GM06990 (cell line): Measurements from ENCODE around the gene ARHGEF39.

Source experiments
- DNase-seq: peaks from one replicate; pipeline ENCODE4 v3.0.0-alpha.2; 2011; ENCODE audit not compliant: insufficient read length; ENCODE audit errors: extremely low read depth
- H3K27me3 ChIP-seq: replicated peaks from 2 replicates; pipeline ENCODE4 v1.6.0; 2011; ENCODE audit warnings: low read length; ENCODE audit not compliant: control insufficient read depth, insufficient read depth
- H3K36me3 ChIP-seq: 2 replicates; pipeline ENCODE4 v1.5.1; 2011; ENCODE audit warnings: low read length; ENCODE audit not compliant: control insufficient read depth, insufficient read depth
- H3K4me3 ChIP-seq: replicated peaks from 2 replicates; pipeline ENCODE4 v1.5.1; 2011; ENCODE audit warnings: low read depth, mild to moderate bottlenecking, control low read depth, low read length
- TF ChIP-seq, protein P1 (sequence below): IDR thresholded peaks from 2 replicates; pipeline ENCODE4 v1.5.1; 2011; ENCODE audit warnings: low read length, control low read depth, mild to moderate bottlenecking, inconsistent platforms; ENCODE audit not compliant: insufficient read depth, poor library complexity, severe bottlenecking

ARHGEF39 gene

DNA sequence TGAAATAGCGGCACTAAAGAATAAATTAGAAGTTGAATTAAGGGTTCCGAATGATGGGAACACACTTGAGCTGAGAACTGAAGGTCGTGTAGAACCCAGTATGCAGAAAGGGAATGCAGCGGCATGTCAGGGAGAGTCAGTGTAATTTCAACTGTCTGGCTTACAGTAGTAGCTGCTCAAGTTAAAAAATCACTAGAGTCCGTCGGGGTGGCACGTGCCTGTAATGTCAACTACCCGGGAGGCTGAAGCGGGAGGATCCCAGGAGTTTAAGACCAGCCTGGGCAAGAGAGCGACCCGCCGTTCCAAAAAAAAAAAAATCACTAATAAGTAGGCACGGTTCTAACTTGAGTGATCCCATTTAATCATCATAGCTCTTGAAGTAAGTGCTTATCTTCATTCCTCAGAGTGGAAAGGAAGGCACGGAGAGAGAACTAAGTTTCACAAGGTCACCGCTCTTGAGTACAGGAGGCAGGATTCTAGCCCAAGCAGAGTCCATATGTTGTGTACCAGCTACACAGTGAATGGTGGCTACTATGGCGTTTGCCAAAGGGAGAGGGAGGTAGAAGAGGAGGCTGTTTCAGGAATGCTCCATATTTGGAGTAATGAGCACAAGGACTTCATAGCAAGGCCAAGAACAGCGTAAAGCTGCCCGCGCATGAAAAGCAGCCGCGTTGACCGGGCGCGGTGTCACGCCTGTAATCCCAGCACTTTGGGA lies 8.0 kb downstream of the ARHGEF39 start:
- H3K36me3 ChIP-seq: peaks cover 10% of the 10 kb centered on the region
- no peaks in the 10 kb centered on the region for H3K27me3 ChIP-seq
- H3K4me3 ChIP-seq: no peak overlapping the region
- no peak for DNase-seq
- TF ChIP-seq, protein P1, sequence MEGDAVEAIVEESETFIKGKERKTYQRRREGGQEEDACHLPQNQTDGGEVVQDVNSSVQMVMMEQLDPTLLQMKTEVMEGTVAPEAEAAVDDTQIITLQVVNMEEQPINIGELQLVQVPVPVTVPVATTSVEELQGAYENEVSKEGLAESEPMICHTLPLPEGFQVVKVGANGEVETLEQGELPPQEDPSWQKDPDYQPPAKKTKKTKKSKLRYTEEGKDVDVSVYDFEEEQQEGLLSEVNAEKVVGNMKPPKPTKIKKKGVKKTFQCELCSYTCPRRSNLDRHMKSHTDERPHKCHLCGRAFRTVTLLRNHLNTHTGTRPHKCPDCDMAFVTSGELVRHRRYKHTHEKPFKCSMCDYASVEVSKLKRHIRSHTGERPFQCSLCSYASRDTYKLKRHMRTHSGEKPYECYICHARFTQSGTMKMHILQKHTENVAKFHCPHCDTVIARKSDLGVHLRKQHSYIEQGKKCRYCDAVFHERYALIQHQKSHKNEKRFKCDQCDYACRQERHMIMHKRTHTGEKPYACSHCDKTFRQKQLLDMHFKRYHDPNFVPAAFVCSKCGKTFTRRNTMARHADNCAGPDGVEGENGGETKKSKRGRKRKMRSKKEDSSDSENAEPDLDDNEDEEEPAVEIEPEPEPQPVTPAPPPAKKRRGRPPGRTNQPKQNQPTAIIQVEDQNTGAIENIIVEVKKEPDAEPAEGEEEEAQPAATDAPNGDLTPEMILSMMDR: no peak

DNA sequence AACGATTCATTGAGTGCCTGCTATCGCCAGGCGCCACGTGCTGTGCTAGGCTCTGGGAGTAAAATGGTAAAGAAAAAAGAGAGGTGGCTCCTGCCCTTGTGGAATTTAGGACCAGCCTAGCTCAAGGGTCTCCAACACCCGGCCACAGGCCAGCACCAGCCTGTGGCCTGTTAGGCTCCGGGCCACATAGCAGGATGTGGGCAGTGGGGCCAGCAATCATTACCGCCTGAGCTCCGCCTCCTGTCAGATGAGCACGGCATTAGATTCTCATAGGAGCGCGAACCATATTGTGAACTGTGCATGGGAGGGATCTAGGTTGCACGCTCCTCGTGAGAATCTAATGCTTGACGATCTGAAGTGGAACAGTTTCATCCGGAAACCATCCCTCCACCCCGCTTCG lies 8.6 kb downstream of the ARHGEF39 start:
- Histone ChIP-seq H3K36me3 (peaks cover 9% of the 10 kb centered on the region), H3K4me3 (no peak overlapping the region), H3K27me3 (no peaks in the 10 kb centered on the region)
- no peak for DNase-seq
- TF ChIP-seq, protein P1: no peak

DNA sequence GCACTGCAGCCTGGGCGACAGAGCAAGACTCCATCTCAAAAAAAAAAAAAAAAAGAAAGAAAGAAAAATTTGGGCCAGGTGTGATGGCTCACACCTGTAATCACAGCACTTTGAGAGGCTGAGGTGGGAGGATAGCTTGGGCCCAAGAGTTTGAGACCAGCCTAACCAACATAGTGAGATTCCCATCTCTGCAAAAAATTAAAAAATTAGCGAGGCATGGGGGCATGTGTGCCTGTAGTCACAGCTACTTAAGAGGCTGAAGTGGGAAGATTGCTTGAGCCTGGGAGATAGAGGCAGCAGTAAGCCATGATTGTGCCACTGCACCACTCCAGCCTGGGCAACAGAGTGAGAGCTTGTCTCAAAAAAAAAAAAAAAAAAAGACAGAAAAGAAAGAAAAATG lies 11.4 kb downstream of the ARHGEF39 start:
- Histone ChIP-seq H3K4me3 (no peak overlapping the region), H3K36me3 (no peaks in the 10 kb centered on the region), H3K27me3 (no peaks in the 10 kb centered on the region)
- no peak for DNase-seq
- TF ChIP-seq, protein P1: no peak

GRCh38 chr9:35652829-35653209 lies 12.2 kb downstream of the ARHGEF39 start:
- H3K4me3 ChIP-seq: no peak overlapping the region
- H3K36me3 ChIP-seq: no peaks in the 10 kb centered on the region
- TF ChIP-seq, protein P1: no peak
- H3K27me3 ChIP-seq: no peaks in the 10 kb centered on the region
- no peak for DNase-seq

- H3K36me3 ChIP-seq: no peaks in the 10 kb centered on the region
- no peak for DNase-seq
- TF ChIP-seq, protein P1: no peak
- no peak overlapping the region for H3K4me3 ChIP-seq
- no peaks in the 10 kb centered on the region for H3K27me3 ChIP-seq
Observed at GRCh38 chr9:35651956-35652828, 12.8 kb downstream of the ARHGEF39 start.
